Endothelial cell of umbilical vein (primary cell): Measurements from ENCODE around the gene SGCD. TPM values are rescaled to one million over a fixed set of nuclear protein-coding genes. Genes with fewer than 3 reads are reported as not detected.

Experiments used
- BruUV-seq: library from RNA; stranded (reverse); fragments of 400-500 nt; replicated peaks from 2 replicates; lab custom pipeline; 2021; lab: Mats Ljungman, UMichigan
- CTCF ChIA-PET: fragments of 300-600, 350-600 bp; sonication (Branson Sonifier 250); formaldehyde crosslinking; loops from one replicate; lab custom pipeline; 2021; ENCODE audit warnings: antibody characterized with exemption, inconsistent platforms; lab: Charles Lee
- POLR2A ChIA-PET: fragments of 300-600, 350-600 bp; sonication (Branson Sonifier 250); formaldehyde crosslinking; loops from one replicate; lab custom pipeline; 2021; ENCODE audit warnings: antibody characterized with exemption, inconsistent platforms; lab: Charles Lee
- DNase-seq: peaks from one replicate; pipeline ENCODE4 v3.0.0-alpha.2; 2011; ENCODE audit warnings: low read depth, low spot score
- FAIRE-seq: peaks from 2 replicates; lab custom pipeline; 2011; peaks lifted over from hg19 to GRCh38; lab: Jason Lieb, UNC
- H2AFZ ChIP-seq: 2 replicates; pipeline ENCODE4 v1.6.0; 2012; ENCODE audit warnings: low read depth, low read length, control low read depth, inconsistent platforms
- H3K27ac ChIP-seq: 2 replicates; pipeline ENCODE4 v1.5.1; 2011; ENCODE audit warnings: low read depth, mild to moderate bottlenecking, control low read depth, low read length, moderate library complexity; ENCODE audit not compliant: insufficient read depth
- H3K27me3 ChIP-seq, 2 experiments: 2 replicates each; pipeline versions ENCODE4 v1.6.0 to v1.6.1; 2011; ENCODE audit warnings: low read length in 2 of 2, mixed read lengths in 1 of 2; ENCODE audit not compliant: control insufficient read depth in 2 of 2, insufficient read depth in 2 of 2
- H3K36me3 ChIP-seq, 2 experiments: 2 replicates in 1 of 2; 3 replicates in 1 of 2; pipeline ENCODE4 v1.5.1; 2011; ENCODE audit warnings: low read length in 2 of 2, mild to moderate bottlenecking in 1 of 2, moderate library complexity in 1 of 2; ENCODE audit not compliant: control insufficient read depth in 2 of 2, insufficient read depth in 2 of 2; ENCODE audit errors: extremely low read depth in 1 of 2
- H3K4me1 ChIP-seq: 3 replicates; pipeline ENCODE4 v1.5.1; 2011; ENCODE audit warnings: mild to moderate bottlenecking, low read length; ENCODE audit not compliant: control insufficient read depth, insufficient read depth; ENCODE audit errors: extremely low read depth
- H3K4me2 ChIP-seq: 2 replicates; pipeline ENCODE4 v1.6.1; 2011; ENCODE audit warnings: low read length, control low read depth, mixed read lengths; ENCODE audit not compliant: insufficient read depth
- H3K4me3 ChIP-seq, 3 experiments: fragments of 200-600 bp in 1 of 3; sonication (generic), shearing (Covaris generic) in 1 of 3; replicated peaks in 1 of 3; 2 replicates each; pipeline ENCODE4 v1.5.1; 2011 to 2016; ENCODE audit warnings: control low read depth in 3 of 3, low read length in 3 of 3, mild to moderate bottlenecking in 2 of 3, inconsistent platforms in 1 of 3, low read depth in 1 of 3, moderate library complexity in 1 of 3; ENCODE audit not compliant: insufficient read depth in 1 of 3
- H3K79me2 ChIP-seq: 2 replicates; pipeline ENCODE4 v1.6.0; 2012; ENCODE audit warnings: low read length, inconsistent platforms; ENCODE audit not compliant: control insufficient read depth, insufficient read depth
- H3K9ac ChIP-seq: replicated peaks from 2 replicates; pipeline ENCODE3; 2011; ENCODE audit warnings: low read length, control low read depth; ENCODE audit not compliant: insufficient read depth; ENCODE audit errors: extremely low read depth
- H3K9me1 ChIP-seq: replicated peaks from 3 replicates; pipeline ENCODE4 v1.6.0; 2011; ENCODE audit warnings: mild to moderate bottlenecking, low read length; ENCODE audit not compliant: control insufficient read depth, insufficient read depth; ENCODE audit errors: extremely low read depth
- H3K9me3 ChIP-seq: replicated peaks from 2 replicates; pipeline ENCODE4 v1.5.1; 2012; ENCODE audit warnings: low read length, inconsistent platforms; ENCODE audit not compliant: control insufficient read depth, insufficient read depth
- H4K20me1 ChIP-seq: replicated peaks from 2 replicates; pipeline ENCODE3; 2011; ENCODE audit warnings: mild to moderate bottlenecking, low read length; ENCODE audit not compliant: control insufficient read depth, insufficient read depth; ENCODE audit errors: extremely low read depth
- EZH2 ChIP-seq: IDR thresholded peaks from 2 replicates; pipeline ENCODE4 v1.6.1; 2012; ENCODE audit warnings: borderline replicate concordance, low read depth, mild to moderate bottlenecking, moderate library complexity, low read length, inconsistent platforms; ENCODE audit not compliant: severe bottlenecking
- FOS ChIP-seq: IDR thresholded peaks from 2 replicates; pipeline ENCODE4 v1.6.1; 2011; ENCODE audit warnings: mild to moderate bottlenecking, low read length, moderate library complexity, borderline replicate concordance; ENCODE audit not compliant: insufficient read depth
- JUN ChIP-seq: IDR thresholded peaks from 2 replicates; pipeline ENCODE4 v1.6.1; 2011; ENCODE audit warnings: borderline replicate concordance, low read depth; ENCODE audit not compliant: insufficient read length, insufficient read depth
- MAX ChIP-seq: IDR thresholded peaks from 2 replicates; pipeline ENCODE4 v1.6.1; 2011; ENCODE audit not compliant: insufficient read depth, insufficient read length
- POLR2A ChIP-seq: IDR thresholded peaks from 2 replicates; pipeline ENCODE4 v1.6.1; 2012; ENCODE audit warnings: low read depth, mild to moderate bottlenecking, control low read depth, low read length
- dilution Hi-C: fragments of 300-500 bp; cut with MboI; formaldehyde crosslinking; loops from one replicate; pipeline ENCODE4 v1.15.0; 2019; ENCODE audit warnings: low sequenced_read_pairs; ENCODE audit not compliant: extremely low pct_ligation_motif_present
- intact Hi-C: fragments of 100-400 bp; cut with micrococcal nuclease; formaldehyde crosslinking; loops from one replicate; pipeline ENCODE4 v1.10.0; 2022
- polyA plus RNA-seq, 4 experiments: library from polyadenylated mRNA; depleted of rRNA in 3 of 4; stranded (reverse) in 3 of 4; unstranded in 1 of 4; fragments of >200 nt; gene quantifications; 2 replicates each; pipeline versions ENCODE4 v1.2.1 to v1.2.3, GENCODE V29; 2011 to 2012; ENCODE audit warnings: missing spikeins in 1 of 4
- total RNA-seq: library from RNA; stranded (reverse); gene quantifications from 2 replicates; pipeline ENCODE4 v1.2.3, GENCODE V29; 2021

The SGCD gene
- total and polyA plus RNA-seq, 2 donors (not counting 3 experiments of a cell fraction or from before 2014, with no cell fraction given) = not detected

- Histone ChIP-seq H3K79me2 (no peaks in the 10 kb centered on the region), H4K20me1 (no peaks in the 10 kb centered on the region), H3K9me3 (peaks cover 2% of the 10 kb centered on the region), H3K4me1 (no peaks in the 10 kb centered on the region), H3K27ac (no peak overlapping the region), H3K36me3 (no peaks in the 10 kb centered on the region), H3K9ac (no peak overlapping the region), H3K4me2 (no peak overlapping the region), H3K27me3 (no peaks in the 10 kb centered on the region), H2AFZ (no peak overlapping the region), H3K9me1 (no peaks in the 10 kb centered on the region), H3K4me3 (no peak overlapping the region)
- TF ChIP-seq JUN = no peak
- TF ChIP-seq EZH2 = no peak
- TF ChIP-seq MAX = no peak
- TF ChIP-seq FOS = no peak
- no peak for TF ChIP-seq POLR2A
- no peak for DNase-seq
- CTCF ChIA-PET = no interaction called here
- BruUV-seq = no TSS peak
- POLR2A ChIA-PET = no interaction called here
- FAIRE-seq = no peak
- intact Hi-C loops (no loop called here), dilution Hi-C loops (no loop called here)
Measured at GRCh38 chr5:156339139-156339841, 12.3 kb downstream of the SGCD start.

GRCh38 chr5:156340893-156341292, 13.9 kb downstream of the SGCD start:
- Histone ChIP-seq H3K9me1 (no peaks in the 10 kb centered on the region), H4K20me1 (no peaks in the 10 kb centered on the region), H3K4me1 (no peaks in the 10 kb centered on the region), H3K4me3 (no peak overlapping the region), H3K27ac (no peak overlapping the region), H2AFZ (no peak overlapping the region), H3K4me2 (no peak overlapping the region), H3K36me3 (no peaks in the 10 kb centered on the region), H3K9ac (no peak overlapping the region), H3K9me3 (peaks cover 6% of the 10 kb centered on the region), H3K27me3 (no peaks in the 10 kb centered on the region), H3K79me2 (no peaks in the 10 kb centered on the region)
- DNase-seq (no peak), FAIRE-seq (no peak)
- dilution Hi-C loops (no loop called here), intact Hi-C loops (no loop called here)
- TF ChIP-seq FOS = no peak
- ChIA-PET CTCF (no interaction called here), POLR2A (no interaction called here)
- BruUV-seq = no TSS peak
